SK-N-SH (cell line): Measurements from ENCODE around the gene IQGAP2. TPM values are rescaled to one million over a fixed set of nuclear protein-coding genes. Genes with fewer than 3 reads are reported as not detected.

Experiments
- CTCF ChIA-PET: fragments of 300-600, 350-600 bp; formaldehyde crosslinking; extraction: SDS; loops from one replicate; lab custom pipeline; 2021; lab: Yijun Ruan, JAX
- POLR2A ChIA-PET: fragments of 350-600 bp; sonication (Branson Sonifier 250); formaldehyde crosslinking; extraction: SDS; loops from one replicate; lab custom pipeline; 2020; ENCODE audit warnings: antibody characterized with exemption, inconsistent platforms; lab: Yijun Ruan, JAX
- DNase-seq: peaks from one replicate; pipeline ENCODE4 v3.0.0; 2012
- H2AFZ ChIP-seq: fragments of 200-600 bp; sonication (generic); 2 replicates; pipeline ENCODE4 v1.8.1; 2016; ENCODE audit warnings: antibody characterized with exemption, mild to moderate bottlenecking, low read depth
- H3F3A ChIP-seq: fragments of 200-600 bp; sonication (generic); replicated peaks from 2 replicates; pipeline ENCODE3; 2016; ENCODE audit warnings: antibody characterized with exemption, mild to moderate bottlenecking; ENCODE audit not compliant: insufficient read depth
- H3K27ac ChIP-seq, 2 experiments: fragments of 200-500 bp in 1 of 2; fragments of 200-600 bp in 1 of 2; sonication (Bioruptor generic) in 1 of 2; sonication (generic), shearing (Covaris generic) in 1 of 2; 2 replicates each; pipeline versions ENCODE4 v1.5.1 to v1.6.1; 2014 to 2016; ENCODE audit warnings: low read depth in 2 of 2, inconsistent platforms in 1 of 2, low read length in 1 of 2, mild to moderate bottlenecking in 1 of 2, mixed read lengths in 1 of 2
- H3K27me3 ChIP-seq: fragments of 200-600 bp; sonication (generic), shearing (Covaris generic); 2 replicates; pipeline ENCODE4 v1.6.1; 2016; ENCODE audit warnings: mixed run types; ENCODE audit not compliant: insufficient read depth
- H3K36me3 ChIP-seq, 2 experiments: fragments of 200-500 bp in 1 of 2; fragments of 200-600 bp in 1 of 2; sonication (Bioruptor generic) in 1 of 2; sonication (generic) in 1 of 2; replicated peaks in 1 of 2; 2 replicates each; pipeline versions ENCODE3 to v1.5.1; 2014 to 2016; ENCODE audit warnings: low read length in 1 of 2, mild to moderate bottlenecking in 1 of 2; ENCODE audit not compliant: insufficient read depth in 2 of 2, control insufficient read depth in 1 of 2
- H3K4me1 ChIP-seq, 2 experiments: fragments of 200-500 bp in 1 of 2; fragments of 200-600 bp in 1 of 2; sonication (Bioruptor generic) in 1 of 2; sonication (generic), shearing (Covaris generic) in 1 of 2; 2 replicates each; pipeline versions ENCODE4 v1.5.1 to v1.6.1; 2014 to 2016; ENCODE audit warnings: low read depth in 1 of 2, low read length in 1 of 2, mixed run types in 1 of 2; ENCODE audit not compliant: insufficient read depth in 2 of 2, control insufficient read depth in 1 of 2
- H3K4me2 ChIP-seq: fragments of 200-600 bp; sonication (generic), shearing (Covaris generic); 2 replicates; pipeline ENCODE4 v1.6.1; 2017; ENCODE audit warnings: mixed run types
- H3K4me3 ChIP-seq, 2 experiments: fragments of 200-500 bp in 1 of 2; fragments of 200-600 bp in 1 of 2; sonication (Bioruptor generic) in 1 of 2; sonication (generic), shearing (Covaris generic) in 1 of 2; 2 replicates each; pipeline versions ENCODE4 v1.5.1 to v1.8.1; 2014 to 2016; ENCODE audit warnings: low read depth in 2 of 2, inconsistent platforms in 1 of 2, low read length in 1 of 2, mild to moderate bottlenecking in 1 of 2, mixed read lengths in 1 of 2, moderate library complexity in 1 of 2
- H3K79me2 ChIP-seq: fragments of 200-600 bp; sonication (generic); 2 replicates; pipeline ENCODE4 v1.8.1; 2017; ENCODE audit warnings: mild to moderate bottlenecking; ENCODE audit not compliant: insufficient read depth
- H3K9ac ChIP-seq: fragments of 200-600 bp; sonication (generic); 2 replicates; pipeline ENCODE4 v1.6.1; 2017; ENCODE audit warnings: mixed run types
- H3K9me2 ChIP-seq: fragments of 200-600 bp; sonication (generic); 2 replicates; pipeline ENCODE4 v1.6.1; 2017; ENCODE audit warnings: mixed run types
- H3K9me3 ChIP-seq: fragments of 200-600 bp; sonication (generic); 2 replicates; pipeline ENCODE4 v1.6.1; 2017; ENCODE audit warnings: mixed run types, mild to moderate bottlenecking, moderate library complexity
- H4K20me1 ChIP-seq: fragments of 200-600 bp; sonication (generic); 2 replicates; pipeline ENCODE4 v1.6.1; 2017; ENCODE audit warnings: mild to moderate bottlenecking, mixed run types; ENCODE audit not compliant: insufficient read depth
- ELF1 ChIP-seq: IDR thresholded peaks from 2 replicates; pipeline ENCODE4 v1.4.0; 2012
- FOXJ3 ChIP-seq: sonication (generic); formaldehyde crosslinking; IDR thresholded peaks from 2 replicates; pipeline ENCODE4 v1.5.1; 2020; ENCODE audit warnings: mild to moderate bottlenecking, missing genetic modification reagents
- GABPA ChIP-seq: IDR thresholded peaks from 2 replicates; pipeline ENCODE4 v1.4.0; 2012; ENCODE audit warnings: low read depth, mild to moderate bottlenecking
- PBX3 ChIP-seq: IDR thresholded peaks from 2 replicates; pipeline ENCODE4; 2012
- RAD21 ChIP-seq: IDR thresholded peaks from 2 replicates; pipeline ENCODE4 v1.6.1; 2012; ENCODE audit warnings: mild to moderate bottlenecking, low read length
- RCOR1 ChIP-seq: fragments of 150-350 bp; IDR thresholded peaks from 2 replicates; pipeline ENCODE4 v1.6.1; 2017; ENCODE audit warnings: antibody characterized with exemption, low read length
- RFX5 ChIP-seq: IDR thresholded peaks from 2 replicates; pipeline ENCODE4 v1.6.1; 2012; ENCODE audit warnings: mild to moderate bottlenecking, improper control_type of control experiment, low read length
- TEAD4 ChIP-seq: IDR thresholded peaks from 2 replicates; pipeline ENCODE4 v1.4.0; 2012; ENCODE audit warnings: mild to moderate bottlenecking, borderline replicate concordance; ENCODE audit not compliant: insufficient read depth
- USF1 ChIP-seq: IDR thresholded peaks from 2 replicates; pipeline ENCODE4 v1.4.0; 2012; ENCODE audit warnings: low read depth, borderline replicate concordance
- USF2 ChIP-seq: fragments of 150-350 bp; IDR thresholded peaks from 2 replicates; pipeline ENCODE4 v1.6.1; 2017; ENCODE audit warnings: antibody characterized with exemption, low read length, low read depth, borderline replicate concordance
- ZBTB33 ChIP-seq: IDR thresholded peaks from 2 replicates; pipeline ENCODE4 v1.4.0; 2012; ENCODE audit warnings: low read depth, borderline replicate concordance
- WGBS: methylation state at CpG from one replicate; pipeline ENCODE4 v1.1.6; 2017; ENCODE audit warnings: low lambda C conversion rate; 5-methylcytosine and 5-hydroxymethylcytosine counted together
- polyA plus RNA-seq, 3 experiments: library from polyadenylated mRNA; depleted of rRNA; stranded (reverse); fragments of >200 nt; gene quantifications; 2 replicates each; pipeline ENCODE4 v1.2.3, GENCODE V29; 2012
- TF ChIP-seq, protein P1 (sequence below): fragments of 200-600 bp; sonication (generic); IDR thresholded peaks from 2 replicates; pipeline ENCODE4 v1.6.1; 2017; ENCODE audit warnings: antibody characterized with exemption, mild to moderate bottlenecking, moderate library complexity

Gene IQGAP2
- polyA plus RNA-seq, 1 of the 3 experiments (the other 2 are of a cell fraction) = 2.1 TPM

- WGBS = 88% methylated on average over 3 of the region's 3 CpGs
- Histone ChIP-seq H3K4me1 (peaks cover 0 to 7% of the 10 kb centered on the region in 2 experiments; a peak in 2 of 4 replicates), H3K4me3 (no peak overlapping the region), H3K9me2 (no peaks in the 10 kb centered on the region), H4K20me1 (no peaks in the 10 kb centered on the region), H3K4me2 (no peak overlapping the region), H3K9ac (no peak overlapping the region), H3F3A (no peaks in the 10 kb centered on the region), H3K27me3 (no peaks in the 10 kb centered on the region), H3K27ac (no peak overlapping the region), H3K79me2 (no peaks in the 10 kb centered on the region), H2AFZ (no peak overlapping the region), H3K36me3 (no peaks in the 10 kb centered on the region), H3K9me3 (no peaks in the 10 kb centered on the region)
- TF ChIP-seq PBX3 (no peak), ZBTB33 (no peak)
- ChIA-PET POLR2A (no interaction called here), CTCF (no interaction called here)
- DNase-seq = no peak
Measured at GRCh38 chr5:76476474-76477038, 73.5 kb downstream of the IQGAP2 start.

DNA sequence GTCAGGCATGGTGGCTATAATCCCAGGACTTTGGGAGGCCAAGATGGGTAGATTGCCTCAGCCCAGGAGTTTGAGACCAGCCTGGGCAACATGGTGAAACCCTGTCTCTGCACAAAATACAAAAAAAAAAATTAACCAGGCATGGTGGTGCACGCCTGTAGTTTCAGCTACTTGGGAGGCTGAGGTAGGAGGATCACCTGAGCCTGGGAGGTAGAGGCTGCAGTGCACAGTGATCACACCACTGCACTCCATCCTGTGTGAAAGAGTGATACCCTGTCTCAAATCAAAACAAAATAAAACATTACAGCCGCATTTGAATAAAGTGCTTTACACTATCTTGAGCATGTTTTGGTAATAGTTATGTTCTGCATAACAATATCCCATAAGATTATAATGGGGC is 74.0 kb downstream of the IQGAP2 start:
- DNase-seq = no peak
- Histone ChIP-seq H3F3A (no peaks in the 10 kb centered on the region), H4K20me1 (no peaks in the 10 kb centered on the region), H3K9me3 (no peaks in the 10 kb centered on the region), H3K9ac (no peak overlapping the region), H3K4me3 (no peak overlapping the region), H3K27me3 (no peaks in the 10 kb centered on the region), H3K79me2 (no peaks in the 10 kb centered on the region), H3K4me1 (peaks cover 0 to 4% of the 10 kb centered on the region in 2 experiments; a peak in 2 of 4 replicates), H3K27ac (no peak overlapping the region), H2AFZ (no peak overlapping the region), H3K36me3 (no peaks in the 10 kb centered on the region), H3K4me2 (no peak overlapping the region), H3K9me2 (no peaks in the 10 kb centered on the region)
- ChIA-PET CTCF (no interaction called here), POLR2A (no interaction called here)
- no peak for TF ChIP-seq FOXJ3 (CRISPR knock-in tag)
- no peak for TF ChIP-seq RFX5
- TF ChIP-seq RAD21 = no peak
- no peak for TF ChIP-seq USF2
- no peak for TF ChIP-seq TEAD4
- no peak for TF ChIP-seq USF1
- no peak for TF ChIP-seq RCOR1
- TF ChIP-seq GABPA = no peak
- no peak for TF ChIP-seq ELF1
- TF ChIP-seq, protein P1, sequence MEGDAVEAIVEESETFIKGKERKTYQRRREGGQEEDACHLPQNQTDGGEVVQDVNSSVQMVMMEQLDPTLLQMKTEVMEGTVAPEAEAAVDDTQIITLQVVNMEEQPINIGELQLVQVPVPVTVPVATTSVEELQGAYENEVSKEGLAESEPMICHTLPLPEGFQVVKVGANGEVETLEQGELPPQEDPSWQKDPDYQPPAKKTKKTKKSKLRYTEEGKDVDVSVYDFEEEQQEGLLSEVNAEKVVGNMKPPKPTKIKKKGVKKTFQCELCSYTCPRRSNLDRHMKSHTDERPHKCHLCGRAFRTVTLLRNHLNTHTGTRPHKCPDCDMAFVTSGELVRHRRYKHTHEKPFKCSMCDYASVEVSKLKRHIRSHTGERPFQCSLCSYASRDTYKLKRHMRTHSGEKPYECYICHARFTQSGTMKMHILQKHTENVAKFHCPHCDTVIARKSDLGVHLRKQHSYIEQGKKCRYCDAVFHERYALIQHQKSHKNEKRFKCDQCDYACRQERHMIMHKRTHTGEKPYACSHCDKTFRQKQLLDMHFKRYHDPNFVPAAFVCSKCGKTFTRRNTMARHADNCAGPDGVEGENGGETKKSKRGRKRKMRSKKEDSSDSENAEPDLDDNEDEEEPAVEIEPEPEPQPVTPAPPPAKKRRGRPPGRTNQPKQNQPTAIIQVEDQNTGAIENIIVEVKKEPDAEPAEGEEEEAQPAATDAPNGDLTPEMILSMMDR = no peak
- WGBS = 79% methylated on average over 2 of the region's 2 CpGs
